ENCODE measurements around the gene WDR93.

DNA sequence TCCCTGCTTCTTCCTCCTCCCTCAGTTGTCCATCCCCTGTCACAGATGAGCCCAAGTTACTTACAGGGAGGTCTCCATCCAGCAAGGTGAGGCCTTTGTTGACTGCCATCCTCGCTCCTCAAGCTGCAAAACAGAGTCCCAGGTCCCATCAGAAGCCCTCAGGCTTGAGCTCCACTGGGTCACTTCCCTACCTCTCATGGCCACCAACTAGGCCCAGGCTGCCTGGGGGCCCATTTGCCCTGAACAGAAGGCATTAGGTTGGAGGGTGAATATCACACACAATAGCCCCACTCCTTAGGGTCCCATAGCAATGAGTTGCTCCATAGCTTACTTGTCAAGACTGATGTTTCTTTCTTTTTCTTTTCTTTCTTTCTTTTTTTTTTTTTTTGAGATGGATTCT is 13.2 kb upstream of the WDR93 start:
- TF ChIP-seq, protein P1, sequence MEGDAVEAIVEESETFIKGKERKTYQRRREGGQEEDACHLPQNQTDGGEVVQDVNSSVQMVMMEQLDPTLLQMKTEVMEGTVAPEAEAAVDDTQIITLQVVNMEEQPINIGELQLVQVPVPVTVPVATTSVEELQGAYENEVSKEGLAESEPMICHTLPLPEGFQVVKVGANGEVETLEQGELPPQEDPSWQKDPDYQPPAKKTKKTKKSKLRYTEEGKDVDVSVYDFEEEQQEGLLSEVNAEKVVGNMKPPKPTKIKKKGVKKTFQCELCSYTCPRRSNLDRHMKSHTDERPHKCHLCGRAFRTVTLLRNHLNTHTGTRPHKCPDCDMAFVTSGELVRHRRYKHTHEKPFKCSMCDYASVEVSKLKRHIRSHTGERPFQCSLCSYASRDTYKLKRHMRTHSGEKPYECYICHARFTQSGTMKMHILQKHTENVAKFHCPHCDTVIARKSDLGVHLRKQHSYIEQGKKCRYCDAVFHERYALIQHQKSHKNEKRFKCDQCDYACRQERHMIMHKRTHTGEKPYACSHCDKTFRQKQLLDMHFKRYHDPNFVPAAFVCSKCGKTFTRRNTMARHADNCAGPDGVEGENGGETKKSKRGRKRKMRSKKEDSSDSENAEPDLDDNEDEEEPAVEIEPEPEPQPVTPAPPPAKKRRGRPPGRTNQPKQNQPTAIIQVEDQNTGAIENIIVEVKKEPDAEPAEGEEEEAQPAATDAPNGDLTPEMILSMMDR (IDR thresholded peaks at IDR 0.05) = no peak
- no peak for TF ChIP-seq ZFX (IDR thresholded peaks at IDR 0.05; ENCODE audit: borderline replicate concordance)
